Upper lobe of left lung (tissue), 6 donors: Measurements from ENCODE around the gene GPR61. TPM values are rescaled to one million over a fixed set of nuclear protein-coding genes. Genes with fewer than 3 reads are reported as not detected.

ENCODE experiments used
- ATAC-seq, 2 donors: fragments of 200-7000 bp; cut with Tn5 transposase; one replicate each; pipeline ENCODE4 v1.9.1; 2022; ENCODE audit warnings: mild to moderate bottlenecking in 2 of 2, moderate library complexity in 2 of 2; ENCODE audit not compliant: low FRiP score in 2 of 2
- DNase-seq, 2 donors: peaks; one replicate each; pipeline ENCODE4 v3.0.0-alpha.2; 2019 to 2020
- H3K27ac ChIP-seq, 4 donors: fragments of 200-600 bp; sonication (generic); one replicate each; pipeline ENCODE4 v1.5.1; 2016 to 2019
- H3K27me3 ChIP-seq, 4 donors: fragments of 200-600 bp; sonication (generic); one replicate each; pipeline ENCODE4 v1.5.1; 2017 to 2019
- H3K36me3 ChIP-seq, 4 donors: fragments of 200-600 bp; sonication (generic); one replicate each; pipeline ENCODE4 v1.5.1; 2016 to 2019
- H3K4me1 ChIP-seq, 4 donors: fragments of 200-600 bp; sonication (generic); one replicate each; pipeline ENCODE4 v1.5.1; 2018 to 2019
- H3K4me3 ChIP-seq, 4 donors: fragments of 200-600 bp; sonication (generic); one replicate each; pipeline ENCODE4 v1.5.1; 2017 to 2019; ENCODE audit warnings: mild to moderate bottlenecking in 2 of 4, moderate library complexity in 1 of 4
- H3K9me3 ChIP-seq, 4 donors: fragments of 200-600 bp; sonication (generic); one replicate each; pipeline ENCODE4 v1.5.1; 2018 to 2019
- EP300 ChIP-seq, 4 donors: sonication (generic); formaldehyde crosslinking; IDR thresholded peaks; one replicate each; pipeline ENCODE4 v1.5.1; 2017; ENCODE audit warnings: antibody characterized with exemption in 4 of 4, control low read depth in 2 of 4
- POLR2A ChIP-seq, 4 donors: fragments of 450-650 bp; IDR thresholded peaks; one replicate each; pipeline ENCODE4 v1.5.1; 2016 to 2017; ENCODE audit warnings: antibody characterized with exemption in 4 of 4, mild to moderate bottlenecking in 2 of 4
- POLR2AphosphoS5 ChIP-seq, 2 donors: sonication (generic); formaldehyde crosslinking; IDR thresholded peaks; one replicate each; pipeline ENCODE4 v1.5.1; 2017; ENCODE audit warnings: antibody characterized with exemption in 2 of 2
- WGBS, 2 donors: methylation state at CpG; one replicate each; pipeline ENCODE4 v1.1.5; 2017 to 2018; 5-methylcytosine and 5-hydroxymethylcytosine counted together
- total RNA-seq, 6 donors: library from RNA; depleted of rRNA in 4 of 6; stranded (reverse); fragments of >200 nt in 4 of 6; gene quantifications; one replicate each; pipeline versions ENCODE4 v1.1.0 to v1.2.1, GENCODE V29; 2016 to 2021
- TF ChIP-seq, protein P1 (sequence below), 6 experiments: fragments of 450-650 bp in 4 of 6; fragments of 200-600 bp in 2 of 6; sonication (generic) in 2 of 6; IDR thresholded peaks; one replicate each; pipeline ENCODE4 v1.5.1; 2016 to 2019; ENCODE audit warnings: antibody characterized with exemption in 6 of 6
- donor health status: DM: no; HTN: no; CAD: no; lungs with moderate emphysema.
- donor health status: DM: no; HTN: yes; CAD: no; lungs with severe emphysema.

Gene GPR61
- total RNA-seq, 6 donors from 2014 or later: not detected

DNA sequence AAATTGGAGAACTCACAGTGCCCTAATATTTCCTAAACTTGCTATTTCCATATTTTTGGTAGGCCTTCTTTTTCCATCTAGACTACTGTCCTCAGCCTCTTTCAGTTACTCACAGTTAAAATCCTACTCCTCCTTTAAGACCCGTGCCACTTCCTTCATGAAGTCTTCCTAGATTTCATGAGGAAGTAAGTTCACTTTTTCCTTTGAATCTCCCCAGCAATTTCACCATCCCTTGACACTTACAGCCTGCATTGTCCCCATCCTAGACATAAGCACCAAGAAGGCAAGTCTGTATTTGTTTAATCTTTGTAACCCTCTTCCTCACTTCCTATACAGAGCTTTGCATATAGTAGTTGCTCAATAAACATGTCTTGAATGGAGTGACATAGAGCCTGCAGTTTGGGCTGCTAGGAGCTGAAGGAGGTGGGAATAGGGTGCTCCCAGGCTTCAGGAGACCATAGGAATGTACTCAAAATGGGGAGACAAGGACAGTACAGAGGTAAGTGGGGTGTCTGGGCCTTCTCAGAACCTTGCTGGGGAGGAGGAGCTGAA, 5.3 kb upstream of the GPR61 start:
- Histone ChIP-seq H3K27ac (no peak overlapping the region), H3K27me3 (no peaks in the 10 kb centered on the region), H3K4me1 (peaks cover 6 to 13% (median 8%) of the 10 kb centered on the region in 4 donors), H3K9me3 (no peaks in the 10 kb centered on the region), H3K36me3 (no peaks in the 10 kb centered on the region), H3K4me3 (no peak overlapping the region)
- TF ChIP-seq EP300 (IDR thresholded peaks at IDR 0.05) (no peak), POLR2AphosphoS5 (IDR thresholded peaks at IDR 0.05) (no peak), POLR2A (IDR thresholded peaks at IDR 0.05) (no peak)
- TF ChIP-seq, protein P1, sequence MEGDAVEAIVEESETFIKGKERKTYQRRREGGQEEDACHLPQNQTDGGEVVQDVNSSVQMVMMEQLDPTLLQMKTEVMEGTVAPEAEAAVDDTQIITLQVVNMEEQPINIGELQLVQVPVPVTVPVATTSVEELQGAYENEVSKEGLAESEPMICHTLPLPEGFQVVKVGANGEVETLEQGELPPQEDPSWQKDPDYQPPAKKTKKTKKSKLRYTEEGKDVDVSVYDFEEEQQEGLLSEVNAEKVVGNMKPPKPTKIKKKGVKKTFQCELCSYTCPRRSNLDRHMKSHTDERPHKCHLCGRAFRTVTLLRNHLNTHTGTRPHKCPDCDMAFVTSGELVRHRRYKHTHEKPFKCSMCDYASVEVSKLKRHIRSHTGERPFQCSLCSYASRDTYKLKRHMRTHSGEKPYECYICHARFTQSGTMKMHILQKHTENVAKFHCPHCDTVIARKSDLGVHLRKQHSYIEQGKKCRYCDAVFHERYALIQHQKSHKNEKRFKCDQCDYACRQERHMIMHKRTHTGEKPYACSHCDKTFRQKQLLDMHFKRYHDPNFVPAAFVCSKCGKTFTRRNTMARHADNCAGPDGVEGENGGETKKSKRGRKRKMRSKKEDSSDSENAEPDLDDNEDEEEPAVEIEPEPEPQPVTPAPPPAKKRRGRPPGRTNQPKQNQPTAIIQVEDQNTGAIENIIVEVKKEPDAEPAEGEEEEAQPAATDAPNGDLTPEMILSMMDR (IDR thresholded peaks at IDR 0.05): no peak
- 73% methylated on average over 1 of the region's 1 CpG for WGBS, 2 donors
- DNase-seq: no peak
- ATAC-seq: no peak

DNA sequence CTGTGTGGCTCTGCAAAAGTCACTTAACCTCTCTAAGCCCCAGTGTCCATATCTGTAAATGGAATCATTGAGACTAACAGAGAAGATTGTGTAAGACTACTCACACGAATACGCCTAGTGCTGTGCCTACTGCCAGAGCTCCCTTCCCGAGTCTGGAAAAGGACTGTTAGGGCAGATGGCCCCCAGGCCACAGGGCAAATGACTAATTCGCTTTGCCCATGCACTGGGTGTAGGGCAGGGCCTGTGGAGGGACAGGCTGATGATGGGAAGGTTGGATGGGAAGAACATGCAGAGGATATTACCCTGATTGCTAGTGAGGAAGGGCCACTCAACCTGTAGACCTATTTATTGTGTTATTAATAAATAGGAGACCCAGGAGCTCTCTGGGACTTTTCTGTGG, 4.2 kb upstream of the GPR61 start:
- no peak for TF ChIP-seq EP300 (IDR thresholded peaks at IDR 0.05)
- TF ChIP-seq POLR2AphosphoS5 (IDR thresholded peaks at IDR 0.05): no peak
- no peak for TF ChIP-seq POLR2A (IDR thresholded peaks at IDR 0.05)
- TF ChIP-seq, protein P1 (IDR thresholded peaks at IDR 0.05): no peak
- ATAC-seq (no peak), DNase-seq (no peak)
- Histone ChIP-seq H3K27me3 (no peaks in the 10 kb centered on the region), H3K27ac (no peak overlapping the region), H3K4me3 (no peak overlapping the region), H3K36me3 (no peaks in the 10 kb centered on the region), H3K4me1 (peaks cover 6 to 13% (median 8%) of the 10 kb centered on the region in 4 donors), H3K9me3 (no peaks in the 10 kb centered on the region)
- WGBS, 2 donors: 69 to 80% methylated on average over 3 to 4 of the region's 4 CpGs

DNA sequence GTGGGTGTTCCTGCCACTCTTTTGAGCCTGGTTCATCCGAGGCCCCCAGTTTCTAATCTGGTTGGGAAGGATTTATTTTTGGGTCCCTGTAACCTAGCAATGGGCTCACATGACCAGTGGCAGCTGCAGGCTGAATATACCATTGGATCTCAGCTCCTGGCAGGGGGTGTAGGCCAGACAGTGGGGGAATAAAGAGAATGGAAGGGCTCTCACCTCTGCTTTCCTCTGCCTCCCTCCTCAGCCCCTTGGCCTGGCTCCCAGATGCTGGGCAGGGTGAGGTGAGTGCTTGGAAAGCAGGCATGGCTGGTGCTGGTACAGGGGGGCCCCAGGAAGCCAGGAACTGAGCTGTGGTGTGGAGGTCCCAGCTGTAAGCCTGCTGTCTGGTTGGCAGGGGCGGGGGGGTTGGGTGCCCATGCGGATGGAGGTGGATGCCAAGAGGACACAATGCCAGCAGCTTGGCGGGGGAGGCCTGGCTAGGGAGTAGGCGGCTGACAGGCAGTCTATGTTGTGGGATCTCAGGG, 3.6 kb upstream of the GPR61 start:
- Histone ChIP-seq H3K27ac (no peak overlapping the region), H3K27me3 (no peaks in the 10 kb centered on the region), H3K9me3 (no peaks in the 10 kb centered on the region), H3K4me3 (no peak overlapping the region), H3K4me1 (peaks cover 6 to 13% (median 8%) of the 10 kb centered on the region in 4 donors), H3K36me3 (no peaks in the 10 kb centered on the region)
- DNase-seq (no peak), ATAC-seq (no peak)
- TF ChIP-seq POLR2A (IDR thresholded peaks at IDR 0.05) (no peak), POLR2AphosphoS5 (IDR thresholded peaks at IDR 0.05) (no peak), EP300 (IDR thresholded peaks at IDR 0.05) (no peak)
- TF ChIP-seq, protein P1 (IDR thresholded peaks at IDR 0.05): no peak
- WGBS, 2 donors: 58 to 73% methylated on average over 3 to 5 of the region's 5 CpGs

DNA sequence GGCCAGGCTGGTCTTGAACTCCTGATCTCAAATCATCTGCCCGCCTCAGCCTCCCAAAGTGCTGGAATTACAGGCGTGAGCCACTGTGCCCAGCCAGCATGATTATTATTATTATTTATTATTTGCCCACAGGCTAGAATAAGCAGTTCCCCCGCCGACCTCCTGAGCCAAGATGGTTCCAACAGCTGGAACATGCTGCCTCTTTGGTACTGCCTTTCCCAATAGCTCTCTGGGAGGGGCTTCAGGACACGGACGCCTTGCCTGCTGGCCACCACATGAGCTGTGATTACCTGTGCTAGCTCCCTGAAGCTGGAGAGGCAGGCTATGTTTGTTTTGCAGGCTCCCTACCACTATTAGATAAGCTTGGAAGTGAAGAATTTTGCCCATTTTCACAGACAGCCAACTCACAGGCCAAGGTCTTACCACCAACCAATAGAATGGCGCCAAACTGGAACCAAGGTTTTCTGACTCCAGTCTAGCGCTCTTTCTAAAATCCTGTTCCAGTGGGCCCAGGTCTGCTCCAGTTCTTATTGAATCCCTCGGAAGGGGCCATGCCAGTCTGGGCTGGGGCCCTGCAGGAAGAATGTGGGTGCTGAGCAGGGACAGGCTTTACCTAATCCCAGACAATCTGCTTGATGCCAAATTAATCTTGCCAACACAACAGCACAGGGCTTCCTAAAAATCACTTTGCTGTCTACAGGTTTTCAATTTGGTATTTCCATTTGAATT, 2.1 kb upstream of the GPR61 start:
- 81 to 90% methylated on average over 7 to 9 of the region's 9 CpGs for WGBS, 2 donors
- peaks cover 1 to 4% (median 3%) of the 10 kb centered on the region in 4 donors for H3K4me1 ChIP-seq
- H3K27me3 ChIP-seq: no peaks in the 10 kb centered on the region
- ATAC-seq: no peak
- no peaks in the 10 kb centered on the region for H3K36me3 ChIP-seq
- no peak for DNase-seq
- H3K27ac ChIP-seq: no peak overlapping the region
- no peaks in the 10 kb centered on the region for H3K9me3 ChIP-seq
- H3K4me3 ChIP-seq: no peak overlapping the region
- TF ChIP-seq, protein P1 (IDR thresholded peaks at IDR 0.05): no peak
- TF ChIP-seq POLR2A (IDR thresholded peaks at IDR 0.05): no peak
